Prostate gland (tissue), 2 donors: ENCODE results near the gene STAT4. TPM values are rescaled to one million over a fixed set of nuclear protein-coding genes. Genes with fewer than 3 reads are reported as not detected.

Experiments
- DNase-seq: peaks from one replicate; pipeline ENCODE4 v3.0.0-alpha.2; 2019; ENCODE audit warnings: low spot score
- H3K27ac ChIP-seq, 2 donors: fragments of 200-600 bp; sonication (generic); 2 replicates each; pipeline ENCODE4 v1.5.1; 2017 to 2019
- H3K27me3 ChIP-seq: fragments of 200-600 bp; sonication (generic); replicated peaks from 2 replicates; pipeline ENCODE4 v1.5.1; 2019; ENCODE audit not compliant: insufficient read depth
- H3K36me3 ChIP-seq, 2 donors: fragments of 200-600 bp; sonication (generic); 1 replicate in 1 of 2; 2 replicates in 1 of 2; pipeline versions ENCODE4 v1.5.1 to v1.8.1; 2017 to 2019
- H3K4me1 ChIP-seq: fragments of 200-600 bp; sonication (generic); replicated peaks from 2 replicates; pipeline ENCODE4 v1.5.1; 2019
- H3K4me3 ChIP-seq, 2 donors: fragments of 200-600 bp; sonication (generic); 2 replicates each; pipeline ENCODE4 v1.5.1; 2017 to 2019
- H3K9me3 ChIP-seq: fragments of 200-600 bp; sonication (generic); 2 replicates; pipeline ENCODE4 v1.5.1; 2017
- CTCF ChIP-seq, 4 experiments: fragments of 200-600 bp in 2 of 4; fragments of 450-650 bp in 2 of 4; sonication (generic) in 2 of 4; IDR thresholded peaks; 1 replicate in 3 of 4; 2 replicates in 1 of 4; pipeline ENCODE4 v1.5.1; 2016 to 2019; ENCODE audit warnings: antibody characterized with exemption in 4 of 4, mild to moderate bottlenecking in 2 of 4, moderate library complexity in 2 of 4
- POLR2A ChIP-seq: fragments of 450-650 bp; IDR thresholded peaks from one replicate; pipeline ENCODE4 v1.6.1; 2016; ENCODE audit warnings: antibody characterized with exemption, mild to moderate bottlenecking
- POLR2AphosphoS5 ChIP-seq: sonication (generic); formaldehyde crosslinking; IDR thresholded peaks from one replicate; pipeline ENCODE4 v1.6.1; 2017; ENCODE audit warnings: antibody characterized with exemption
- WGBS: methylation state at CpG from one replicate; pipeline ENCODE4 v1.1.5; 2018; 5-methylcytosine and 5-hydroxymethylcytosine counted together
- intact Hi-C: fragments of 100-400 bp; cut with DNase I; formaldehyde crosslinking; loops from one replicate; pipeline ENCODE4 v1.14.2; 2022
- total RNA-seq, 2 donors: library from RNA; depleted of rRNA; stranded (reverse); fragments of >200 nt; gene quantifications; one replicate each; pipeline ENCODE4 v1.1.0, GENCODE V29; 2016

Gene STAT4
- total RNA-seq, 2 donors from 2014 or later, result 0.41 to 8.8 TPM

DNA sequence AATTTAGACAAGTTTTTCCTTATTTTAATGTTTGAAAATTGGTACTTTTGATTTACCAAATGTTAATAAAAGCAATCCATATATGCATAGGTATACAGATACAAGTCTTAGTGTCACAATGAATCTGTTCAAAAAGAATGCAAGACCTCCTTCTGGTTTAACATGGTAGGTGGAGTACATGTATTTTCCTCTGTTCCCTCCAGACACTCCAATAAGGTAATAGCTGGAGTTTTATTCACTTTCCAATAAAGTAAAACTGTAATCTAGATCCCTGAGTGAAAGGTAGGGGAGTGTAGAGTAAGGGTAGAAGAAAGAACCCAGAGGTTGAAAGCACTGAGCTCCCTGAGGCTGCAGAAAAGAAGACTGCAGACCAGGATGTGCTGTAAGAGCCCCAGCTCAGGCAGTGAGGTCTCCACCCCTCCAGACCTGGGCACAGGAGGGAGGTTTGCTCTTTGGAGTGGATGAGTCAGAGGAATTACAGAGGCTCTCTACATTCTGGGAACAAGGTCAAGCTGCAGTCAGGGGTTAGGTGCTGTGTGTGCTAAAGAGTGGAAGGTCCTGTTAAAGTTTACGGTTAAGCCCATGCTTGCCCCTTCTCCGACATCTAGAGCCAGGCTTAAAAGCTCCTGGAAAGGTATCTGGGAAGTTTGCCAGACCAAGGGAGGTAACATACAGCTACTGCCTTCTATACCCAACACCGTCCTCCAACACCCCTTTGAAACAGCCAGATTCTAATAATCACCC lies 109.2 kb downstream of the STAT4 start:
- 54% methylated on average over 3 of the region's 3 CpGs for WGBS
- no peaks in the 10 kb centered on the region for H3K4me1 ChIP-seq
- no peaks in the 10 kb centered on the region for H3K9me3 ChIP-seq
- no peak overlapping the region for H3K4me3 ChIP-seq
- intact Hi-C loops, result no loop called here
- no peak overlapping the region for H3K27ac ChIP-seq
- H3K27me3 ChIP-seq, result no peaks in the 10 kb centered on the region
- no peak for DNase-seq
- no peak for TF ChIP-seq CTCF (IDR thresholded peaks at IDR 0.05)
- no peak for TF ChIP-seq POLR2AphosphoS5
- TF ChIP-seq POLR2A, result no peak
- no peaks in the 10 kb centered on the region for H3K36me3 ChIP-seq

DNA sequence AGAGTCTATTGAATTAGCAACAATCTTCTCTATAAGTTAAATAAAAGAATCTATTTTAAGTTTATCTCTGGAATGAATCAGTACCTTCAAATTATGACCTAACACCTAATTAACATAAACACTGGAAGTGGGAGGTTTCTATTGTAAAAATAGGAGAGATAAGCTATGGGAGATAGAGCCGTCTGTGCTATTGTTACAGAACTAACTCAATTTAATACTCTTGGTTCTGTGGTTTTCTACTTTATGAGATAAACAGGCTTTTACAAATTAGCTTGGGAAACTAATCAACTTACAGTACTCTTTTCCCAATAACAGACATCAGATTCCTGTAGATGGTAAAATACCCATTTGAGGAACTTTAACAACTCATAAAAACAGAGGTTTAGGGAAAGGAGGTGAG lies 111.2 kb downstream of the STAT4 start:
- no peak overlapping the region for H3K27ac ChIP-seq
- WGBS, result 72% methylated on average over 1 of the region's 1 CpG
- no peaks in the 10 kb centered on the region for H3K36me3 ChIP-seq
- H3K4me1 ChIP-seq, result no peaks in the 10 kb centered on the region
- H3K27me3 ChIP-seq, result no peaks in the 10 kb centered on the region
- no peak for DNase-seq
- no peak for TF ChIP-seq POLR2A
- TF ChIP-seq CTCF (IDR thresholded peaks at IDR 0.05), result no peak
- no peak for TF ChIP-seq POLR2AphosphoS5
- intact Hi-C loops, result no loop called here
- no peaks in the 10 kb centered on the region for H3K9me3 ChIP-seq
- no peak overlapping the region for H3K4me3 ChIP-seq

DNA sequence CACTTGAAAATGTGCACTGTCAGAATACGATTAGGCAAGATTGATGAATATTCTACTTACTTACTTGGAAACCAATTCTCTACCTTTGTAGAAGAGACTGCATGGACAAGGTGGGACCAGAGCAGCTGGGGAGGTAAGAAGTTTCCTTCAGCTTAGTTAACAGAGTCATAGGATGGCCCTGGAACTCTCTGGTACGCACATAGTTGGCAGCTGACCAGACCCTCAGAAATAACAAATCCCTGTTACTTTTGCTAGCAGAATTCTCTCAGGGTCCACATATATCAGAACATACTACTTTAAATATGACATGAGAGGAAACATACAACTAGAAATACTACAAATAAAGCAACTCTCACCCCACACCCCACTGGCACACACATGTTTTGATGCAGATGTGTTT lies 112.1 kb downstream of the STAT4 start:
- intact Hi-C loops, result no loop called here
- no peaks in the 10 kb centered on the region for H3K36me3 ChIP-seq
- 97% methylated on average over 2 of the region's 2 CpGs for WGBS
- H3K4me1 ChIP-seq, result no peaks in the 10 kb centered on the region
- no peak overlapping the region for H3K4me3 ChIP-seq
- no peaks in the 10 kb centered on the region for H3K9me3 ChIP-seq
- no peaks in the 10 kb centered on the region for H3K27me3 ChIP-seq
- no peak for DNase-seq
- no peak overlapping the region for H3K27ac ChIP-seq
- TF ChIP-seq POLR2A, result no peak
- no peak for TF ChIP-seq POLR2AphosphoS5
- TF ChIP-seq CTCF (IDR thresholded peaks at IDR 0.05), result no peak

DNA sequence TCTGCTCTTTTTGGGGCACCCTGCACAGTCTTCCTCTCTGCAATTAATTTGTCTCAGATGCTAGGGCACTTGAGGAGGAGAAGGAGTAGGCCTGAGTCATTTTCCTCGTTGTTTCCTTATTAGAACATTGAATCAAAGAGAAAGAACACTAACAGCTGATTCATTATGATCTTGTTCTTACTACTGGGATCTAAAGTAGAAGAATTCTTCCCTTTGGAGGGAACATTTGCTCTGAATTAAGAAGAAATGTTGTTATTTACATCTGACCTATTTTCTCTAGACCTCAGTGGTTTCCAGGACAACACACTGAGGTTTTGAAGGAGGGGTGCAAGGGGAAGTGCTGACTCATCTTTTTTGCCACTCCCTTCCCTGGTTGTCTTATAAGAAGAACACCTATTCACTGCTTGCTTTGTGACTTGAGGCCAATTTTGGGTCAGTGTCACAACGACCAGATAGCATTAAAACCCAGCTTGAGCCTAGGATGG lies 112.5 kb downstream of the STAT4 start:
- H3K27ac ChIP-seq, result no peak overlapping the region
- intact Hi-C loops, result no loop called here
- 68% methylated on average over 2 of the region's 2 CpGs for WGBS
- DNase-seq, result no peak
- no peaks in the 10 kb centered on the region for H3K4me1 ChIP-seq
- no peak overlapping the region for H3K4me3 ChIP-seq
- no peaks in the 10 kb centered on the region for H3K36me3 ChIP-seq
- no peak for TF ChIP-seq POLR2AphosphoS5
- TF ChIP-seq CTCF (IDR thresholded peaks at IDR 0.05), result no peak
- TF ChIP-seq POLR2A, result no peak
- H3K9me3 ChIP-seq, result no peaks in the 10 kb centered on the region
- H3K27me3 ChIP-seq, result no peaks in the 10 kb centered on the region

DNA sequence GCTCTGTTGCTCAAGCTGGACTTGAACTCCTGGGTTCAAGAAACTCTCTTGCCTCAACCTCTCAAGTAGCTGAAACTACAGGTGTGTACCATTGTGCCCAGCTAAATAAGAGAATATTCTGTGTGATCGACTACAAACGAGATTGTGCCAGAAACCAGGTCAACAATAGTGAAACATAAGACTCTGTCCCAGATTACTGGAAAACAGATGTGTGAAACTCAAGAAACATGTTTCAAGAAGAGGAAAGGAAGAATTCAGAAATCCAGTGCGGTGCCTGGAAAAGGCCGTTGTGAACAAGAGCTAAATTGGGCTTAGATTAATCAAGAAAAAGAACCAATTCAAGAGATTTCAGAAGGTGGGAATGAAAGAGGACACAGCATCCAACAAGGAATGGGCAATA lies 113.4 kb downstream of the STAT4 start:
- no peaks in the 10 kb centered on the region for H3K36me3 ChIP-seq
- DNase-seq, result no peak
- no peaks in the 10 kb centered on the region for H3K27me3 ChIP-seq
- no peaks in the 10 kb centered on the region for H3K9me3 ChIP-seq
- WGBS, result 87% methylated on average over 4 of the region's 4 CpGs
- no peaks in the 10 kb centered on the region for H3K4me1 ChIP-seq
- TF ChIP-seq POLR2A, result no peak
- TF ChIP-seq POLR2AphosphoS5, result no peak
- TF ChIP-seq CTCF (IDR thresholded peaks at IDR 0.05), result no peak
- H3K4me3 ChIP-seq, result no peak overlapping the region
- intact Hi-C loops, result no loop called here
- H3K27ac ChIP-seq, result no peak overlapping the region
